ENCODE data around the gene TRIM15.
"Not testable (repeated sequence)": the region's sequence is repeated elsewhere in the genome, so short reads cannot be mapped to it uniquely, and the experiment has no call there.

Gene TRIM15

GRCh38 chr6:30162265-30163089, 869 bp upstream of the TRIM15 start:
- no peak for DNase-seq (ENCODE audit: low read depth, low spot score)

DNA sequence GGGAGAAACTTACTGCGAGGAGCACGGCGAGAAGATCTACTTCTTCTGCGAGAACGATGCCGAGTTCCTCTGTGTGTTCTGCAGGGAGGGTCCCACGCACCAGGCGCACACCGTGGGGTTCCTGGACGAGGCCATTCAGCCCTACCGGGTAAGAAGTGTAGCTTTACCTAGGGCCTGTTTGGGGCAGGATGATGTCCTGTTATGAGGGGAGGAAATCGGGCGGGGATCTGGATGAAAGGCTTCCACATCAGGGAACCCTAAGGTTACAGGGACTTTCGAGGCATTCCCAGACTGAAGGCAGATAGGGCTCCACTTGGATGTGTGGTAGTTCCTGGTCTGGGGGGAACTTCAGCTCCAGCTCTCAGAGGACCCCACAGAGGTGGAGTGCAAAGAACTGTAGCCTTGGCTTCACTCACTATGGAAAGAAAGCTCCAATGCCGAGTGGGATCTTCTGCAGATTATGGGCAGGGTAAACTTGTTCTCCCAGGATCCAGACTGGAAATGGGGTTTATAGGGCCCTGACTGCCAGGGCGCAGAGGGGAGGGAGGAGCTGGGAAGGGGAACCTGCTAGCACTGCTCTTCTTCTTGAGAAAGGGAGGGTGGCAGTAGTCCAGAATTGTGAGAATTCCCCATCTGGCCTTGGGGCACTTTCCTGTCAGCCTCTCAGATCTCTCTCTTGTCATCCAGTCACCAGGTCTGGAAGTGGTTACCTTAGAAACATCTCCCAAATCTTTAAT, 740 bp downstream of the TRIM15 start:
- DNase-seq (ENCODE audit: low read depth, low spot score): no peak

- DNase-seq (ENCODE audit: low read depth, low spot score): no peak
These were observed 1.4 kb downstream of the TRIM15 start for GRCh38 chr6:30164714-30165113.

- not testable (repeated sequence) for DNase-seq (ENCODE audit: low read depth, low spot score)
These were observed 1.9 kb downstream of the TRIM15 start for GRCh38 chr6:30165238-30165637.

DNA sequence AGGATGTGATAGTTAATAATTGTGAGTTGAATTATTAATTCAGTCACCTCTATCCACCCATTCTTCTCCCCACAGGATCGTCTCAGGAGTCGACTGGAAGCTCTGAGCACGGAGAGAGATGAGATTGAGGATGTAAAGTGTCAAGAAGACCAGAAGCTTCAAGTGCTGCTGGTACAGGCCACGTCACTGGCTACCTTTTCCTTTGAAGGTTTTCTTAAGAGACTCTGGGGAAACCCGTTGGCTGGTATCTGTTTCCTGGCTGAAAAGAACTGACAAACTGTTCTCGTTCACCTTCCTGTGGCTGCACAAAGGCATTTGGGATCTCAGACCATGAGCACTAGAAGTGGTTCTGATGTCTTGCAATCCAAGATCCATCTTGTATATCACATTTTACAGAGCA, 3.8 kb downstream of the TRIM15 start:
- no peak for DNase-seq (ENCODE audit: low read depth, low spot score)

DNA sequence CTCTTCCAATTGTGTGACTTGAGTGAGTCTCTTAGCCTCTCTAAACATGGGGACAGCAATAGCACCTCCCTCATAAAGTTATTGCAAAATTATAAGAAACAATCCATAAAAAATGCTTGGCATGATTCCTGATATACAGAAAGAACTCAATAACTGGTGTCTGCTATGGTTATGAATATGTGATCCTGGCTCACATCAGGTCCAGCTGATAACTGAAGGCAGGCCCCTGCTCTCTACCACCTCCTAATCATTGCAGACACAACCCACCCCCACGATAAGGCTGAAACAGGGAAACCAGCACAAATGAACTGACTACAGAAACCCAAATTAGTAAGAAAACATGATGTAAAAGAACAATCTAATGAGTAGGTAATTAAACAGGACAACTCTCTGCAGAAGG, 5.4 kb downstream of the TRIM15 start:
- no peak for DNase-seq (ENCODE audit: low read depth, low spot score)

DNA sequence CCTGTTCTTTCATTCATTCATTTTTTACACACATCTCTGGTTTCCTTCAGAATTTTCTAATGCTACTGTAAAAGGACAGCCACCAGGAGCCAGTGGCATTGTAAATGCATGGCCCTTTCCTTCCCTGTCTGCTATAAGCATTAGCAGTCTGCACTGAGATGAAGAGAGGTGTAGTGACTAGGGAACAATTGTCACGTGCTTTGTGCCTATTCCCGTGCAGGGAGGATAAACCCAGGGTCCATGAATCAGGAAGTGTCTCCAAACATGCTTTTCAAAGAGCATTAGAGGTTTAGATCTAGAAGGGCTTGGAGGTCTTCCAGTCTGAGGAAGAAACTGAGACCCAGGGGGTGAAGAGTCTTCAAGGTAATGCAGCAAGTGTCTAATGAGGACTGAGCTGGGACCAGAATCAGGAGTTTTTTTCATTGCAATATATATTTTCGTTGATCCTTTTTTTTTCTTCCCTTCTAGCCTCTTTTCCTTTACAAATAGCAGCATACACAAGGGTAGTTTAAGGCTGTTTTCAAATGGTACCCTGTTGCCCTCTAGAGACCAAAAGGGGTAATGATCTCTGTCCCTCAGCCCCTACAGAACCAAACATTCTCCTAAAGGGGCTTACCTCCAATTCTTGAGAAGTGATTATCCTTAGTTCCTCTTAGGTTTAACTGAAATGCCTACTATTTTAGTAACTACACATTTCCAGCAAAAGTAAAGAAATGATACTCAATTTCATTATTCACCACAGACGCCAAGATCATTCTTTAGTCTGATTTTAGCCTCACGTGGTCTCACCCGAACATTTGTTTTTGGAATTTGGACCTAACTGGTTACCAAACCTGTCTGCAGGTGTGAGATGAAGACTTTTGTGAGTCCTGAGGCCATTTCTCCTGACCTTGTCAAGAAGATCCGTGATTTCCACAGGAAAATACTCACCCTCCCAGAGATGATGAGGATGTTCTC, 6.6 kb downstream of the TRIM15 start:
- DNase-seq (ENCODE audit: low read depth, low spot score): peak; percentile 65

DNA sequence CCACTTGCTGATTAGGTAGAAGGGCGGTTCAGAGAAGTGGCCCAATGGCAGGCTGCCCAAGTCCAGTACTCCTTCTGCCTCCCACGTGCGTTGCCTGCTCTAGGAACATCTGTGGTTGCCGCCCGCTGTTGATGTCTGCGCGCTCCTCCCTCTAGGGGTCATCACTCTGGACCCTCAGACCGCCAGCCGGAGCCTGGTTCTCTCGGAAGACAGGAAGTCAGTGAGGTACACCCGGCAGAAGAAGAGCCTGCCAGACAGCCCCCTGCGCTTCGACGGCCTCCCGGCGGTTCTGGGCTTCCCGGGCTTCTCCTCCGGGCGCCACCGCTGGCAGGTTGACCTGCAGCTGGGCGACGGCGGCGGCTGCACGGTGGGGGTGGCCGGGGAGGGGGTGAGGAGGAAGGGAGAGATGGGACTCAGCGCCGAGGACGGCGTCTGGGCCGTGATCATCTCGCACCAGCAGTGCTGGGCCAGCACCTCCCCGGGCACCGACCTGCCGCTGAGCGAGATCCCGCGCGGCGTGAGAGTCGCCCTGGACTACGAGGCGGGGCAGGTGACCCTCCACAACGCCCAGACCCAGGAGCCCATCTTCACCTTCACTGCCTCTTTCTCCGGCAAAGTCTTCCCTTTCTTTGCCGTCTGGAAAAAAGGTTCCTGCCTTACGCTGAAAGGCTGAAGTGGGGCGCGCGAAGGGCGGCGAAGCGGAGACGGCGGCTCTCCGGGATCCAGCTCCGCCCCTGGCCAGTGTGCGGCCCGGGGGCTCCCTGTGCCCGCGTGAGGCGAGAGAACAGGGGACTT, 8.5 kb downstream of the TRIM15 start:
- DNase-seq (ENCODE audit: low read depth, low spot score): peak; percentile 87

DNA sequence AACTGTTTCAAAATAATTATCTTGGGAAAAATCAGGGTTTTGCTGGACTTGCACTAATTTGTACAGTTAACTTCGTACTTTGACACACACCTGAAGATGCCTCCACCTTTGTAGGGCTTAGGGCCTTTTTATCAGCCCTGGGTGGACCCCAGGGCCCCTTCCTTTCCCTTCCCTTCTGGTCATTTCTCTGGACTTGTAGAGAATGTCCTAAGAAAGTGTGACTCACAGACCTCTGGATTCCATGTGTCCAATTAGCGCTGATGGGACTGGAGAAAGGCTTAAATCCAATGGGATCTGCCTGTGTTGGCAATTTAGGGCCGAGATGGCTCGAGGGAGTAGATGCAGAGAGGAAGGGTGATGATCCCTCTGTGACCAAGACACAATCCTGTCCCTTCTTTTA, 9.3 kb downstream of the TRIM15 start:
- DNase-seq (ENCODE audit: low read depth, low spot score): no peak

- DNase-seq (ENCODE audit: low read depth, low spot score): no peak
These were observed 12.4 kb downstream of the TRIM15 start for GRCh38 chr6:30175765-30176164.

- no peak for DNase-seq (ENCODE audit: low read depth, low spot score)
These were observed 15.5 kb downstream of the TRIM15 start for GRCh38 chr6:30178837-30179236.

- no peak for DNase-seq (ENCODE audit: low read depth, low spot score)
These were observed 16.8 kb downstream of the TRIM15 start for GRCh38 chr6:30180145-30180544.

GRCh38 chr6:30184417-30185031, 21.2 kb downstream of the TRIM15 start:
- no peak for DNase-seq (ENCODE audit: low read depth, low spot score)

- DNase-seq (ENCODE audit: low read depth, low spot score): no peak
These were observed 22.6 kb downstream of the TRIM15 start for GRCh38 chr6:30185846-30186484.

GRCh38 chr6:30188541-30188940, 25.2 kb downstream of the TRIM15 start:
- DNase-seq (ENCODE audit: low read depth, low spot score): no peak

DNA sequence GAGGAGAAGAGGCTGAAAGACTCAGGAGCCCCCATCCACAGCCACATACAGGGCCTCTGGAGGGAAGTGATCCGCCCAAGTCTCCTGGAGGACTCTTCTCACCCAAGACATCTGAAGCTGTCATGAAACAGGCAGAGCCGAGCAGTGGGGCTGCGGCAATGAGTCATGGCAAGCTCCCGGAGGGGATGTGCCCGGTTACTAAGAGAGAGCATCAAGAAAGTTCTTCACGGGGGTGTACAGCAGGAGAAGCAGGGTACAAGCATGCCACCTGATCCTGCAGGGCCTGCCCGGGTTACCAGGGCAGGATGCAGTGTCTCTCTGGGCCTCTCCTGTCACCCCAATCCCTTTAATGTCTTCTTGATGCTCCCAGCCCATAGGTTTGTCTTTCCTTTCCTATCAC, 28.7 kb downstream of the TRIM15 start:
- no peak for DNase-seq (ENCODE audit: low read depth, low spot score)

- DNase-seq (ENCODE audit: low read depth, low spot score): no peak
These were observed 31.7 kb downstream of the TRIM15 start for GRCh38 chr6:30194797-30195690.

DNA sequence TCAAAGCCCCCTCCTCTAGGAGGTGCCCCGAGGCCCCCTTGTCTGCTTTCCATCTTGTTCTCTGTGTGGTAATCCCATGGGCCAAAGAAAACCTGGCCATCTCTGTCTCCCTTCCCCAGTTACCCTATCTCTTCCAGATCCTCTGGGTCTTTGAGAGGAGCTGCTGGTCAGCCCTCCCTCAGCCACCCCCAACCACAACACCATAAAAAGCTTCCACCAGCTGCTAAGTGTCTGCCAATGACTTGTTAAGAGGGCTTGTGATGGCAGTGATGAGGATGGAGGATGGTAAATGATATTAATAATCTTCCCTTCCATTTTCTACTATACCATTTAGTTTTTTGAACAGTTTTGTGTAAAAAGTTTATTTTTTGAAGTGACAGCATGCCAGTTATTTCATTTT, 32.6 kb downstream of the TRIM15 start:
- no peak for DNase-seq (ENCODE audit: low read depth, low spot score)

DNA sequence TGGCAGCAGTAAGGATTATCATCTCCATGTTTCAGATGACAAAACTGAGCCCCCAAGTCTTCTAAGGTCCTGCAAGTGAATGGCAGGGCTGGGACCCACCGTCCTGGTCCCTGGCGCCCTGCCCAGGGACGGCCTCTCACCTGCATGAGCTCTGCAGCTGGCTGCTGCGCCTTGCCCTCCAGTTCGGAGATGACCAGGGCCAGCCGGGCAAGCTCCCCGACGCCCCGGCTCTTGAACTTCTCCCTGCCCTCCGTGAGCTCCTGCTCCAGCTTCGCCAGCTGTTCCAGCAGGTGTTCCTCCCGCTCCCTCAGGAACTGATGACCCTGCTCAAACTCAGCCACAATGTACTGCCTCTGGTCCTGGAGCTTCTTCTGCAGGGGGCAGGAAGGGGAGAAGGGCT, 33.0 kb downstream of the TRIM15 start:
- no peak for DNase-seq (ENCODE audit: low read depth, low spot score)

Measured in ELF-1 (cell line).